Ascending aorta (tissue), 2 donors: ENCODE data around the gene LCE4A. TPM values are rescaled to one million over a fixed set of nuclear protein-coding genes. Genes with fewer than 3 reads are reported as not detected.

Experiments used
- DNase-seq, 2 donors: peaks; one replicate each; pipeline ENCODE4 v3.0.0-alpha.2; 2019; ENCODE audit warnings: low spot score in 2 of 2
- H3K27ac ChIP-seq, 2 donors: fragments of 200-600 bp; sonication (generic); one replicate each; pipeline ENCODE4 v1.5.1; 2016 to 2017; ENCODE audit warnings: mild to moderate bottlenecking in 1 of 2
- H3K27me3 ChIP-seq: fragments of 200-600 bp; sonication (generic); one replicate; pipeline ENCODE4 v1.5.1; 2017
- H3K36me3 ChIP-seq, 2 donors: fragments of 200-600 bp; sonication (generic); one replicate each; pipeline ENCODE4 v1.5.1; 2016
- H3K4me1 ChIP-seq, 2 donors: fragments of 200-600 bp; sonication (generic); one replicate each; pipeline ENCODE4 v1.5.1; 2016 to 2017; ENCODE audit warnings: mild to moderate bottlenecking in 1 of 2
- H3K4me3 ChIP-seq, 2 donors: fragments of 200-600 bp; sonication (generic); one replicate each; pipeline ENCODE4 v1.5.1; 2016 to 2017; ENCODE audit warnings: mild to moderate bottlenecking in 1 of 2
- H3K9me3 ChIP-seq, 2 donors: fragments of 200-600 bp; sonication (generic); one replicate each; pipeline ENCODE4 v1.5.1; 2016
- intact Hi-C: fragments of 100-400 bp; cut with DNase I; formaldehyde crosslinking; loops from one replicate; pipeline ENCODE4 v1.15.1; 2023
- total RNA-seq: library from RNA; depleted of rRNA; stranded (reverse); fragments of >200 nt; gene quantifications from one replicate; pipeline ENCODE4 v1.1.0, GENCODE V29; 2016
- TF ChIP-seq, protein P1 (sequence below), 3 experiments: fragments of 200-600 bp in 2 of 3; fragments of 450-650 bp in 1 of 3; sonication (generic) in 2 of 3; IDR thresholded peaks; one replicate each; pipeline ENCODE4 v1.5.1; 2016 to 2019; ENCODE audit warnings: antibody characterized with exemption in 3 of 3, mild to moderate bottlenecking in 1 of 3, moderate library complexity in 1 of 3

Gene LCE4A
- total RNA-seq, 1 donor from 2014 or later: not detected

DNA sequence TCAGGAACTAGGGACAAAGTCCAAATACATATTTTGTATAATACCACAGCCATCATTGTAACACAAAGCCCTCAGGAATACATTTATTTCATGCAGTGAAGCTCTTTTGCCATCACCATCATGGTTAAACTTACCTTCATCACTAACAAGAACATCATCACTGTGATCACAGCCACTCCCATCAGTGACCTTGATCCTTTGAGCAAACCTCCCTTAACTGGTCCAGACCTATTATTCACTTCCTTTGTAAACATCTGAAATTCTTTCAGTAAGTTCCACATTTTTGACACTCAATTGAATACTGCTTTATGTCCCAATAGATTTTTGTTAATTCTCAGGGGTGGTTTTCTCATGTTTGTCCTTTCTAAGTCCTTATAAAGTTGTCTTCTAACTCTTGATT lies 33.7 kb downstream of the LCE4A start:
- TF ChIP-seq, protein P1, sequence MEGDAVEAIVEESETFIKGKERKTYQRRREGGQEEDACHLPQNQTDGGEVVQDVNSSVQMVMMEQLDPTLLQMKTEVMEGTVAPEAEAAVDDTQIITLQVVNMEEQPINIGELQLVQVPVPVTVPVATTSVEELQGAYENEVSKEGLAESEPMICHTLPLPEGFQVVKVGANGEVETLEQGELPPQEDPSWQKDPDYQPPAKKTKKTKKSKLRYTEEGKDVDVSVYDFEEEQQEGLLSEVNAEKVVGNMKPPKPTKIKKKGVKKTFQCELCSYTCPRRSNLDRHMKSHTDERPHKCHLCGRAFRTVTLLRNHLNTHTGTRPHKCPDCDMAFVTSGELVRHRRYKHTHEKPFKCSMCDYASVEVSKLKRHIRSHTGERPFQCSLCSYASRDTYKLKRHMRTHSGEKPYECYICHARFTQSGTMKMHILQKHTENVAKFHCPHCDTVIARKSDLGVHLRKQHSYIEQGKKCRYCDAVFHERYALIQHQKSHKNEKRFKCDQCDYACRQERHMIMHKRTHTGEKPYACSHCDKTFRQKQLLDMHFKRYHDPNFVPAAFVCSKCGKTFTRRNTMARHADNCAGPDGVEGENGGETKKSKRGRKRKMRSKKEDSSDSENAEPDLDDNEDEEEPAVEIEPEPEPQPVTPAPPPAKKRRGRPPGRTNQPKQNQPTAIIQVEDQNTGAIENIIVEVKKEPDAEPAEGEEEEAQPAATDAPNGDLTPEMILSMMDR (IDR thresholded peaks at IDR 0.05): no peak
- Histone ChIP-seq H3K27me3 (no peaks in the 10 kb centered on the region), H3K36me3 (no peaks in the 10 kb centered on the region), H3K4me1 (no peaks in the 10 kb centered on the region), H3K4me3 (no peak overlapping the region), H3K9me3 (no peaks in the 10 kb centered on the region), H3K27ac (no peak overlapping the region)
- intact Hi-C loops: no loop called here
- DNase-seq: no peak

DNA sequence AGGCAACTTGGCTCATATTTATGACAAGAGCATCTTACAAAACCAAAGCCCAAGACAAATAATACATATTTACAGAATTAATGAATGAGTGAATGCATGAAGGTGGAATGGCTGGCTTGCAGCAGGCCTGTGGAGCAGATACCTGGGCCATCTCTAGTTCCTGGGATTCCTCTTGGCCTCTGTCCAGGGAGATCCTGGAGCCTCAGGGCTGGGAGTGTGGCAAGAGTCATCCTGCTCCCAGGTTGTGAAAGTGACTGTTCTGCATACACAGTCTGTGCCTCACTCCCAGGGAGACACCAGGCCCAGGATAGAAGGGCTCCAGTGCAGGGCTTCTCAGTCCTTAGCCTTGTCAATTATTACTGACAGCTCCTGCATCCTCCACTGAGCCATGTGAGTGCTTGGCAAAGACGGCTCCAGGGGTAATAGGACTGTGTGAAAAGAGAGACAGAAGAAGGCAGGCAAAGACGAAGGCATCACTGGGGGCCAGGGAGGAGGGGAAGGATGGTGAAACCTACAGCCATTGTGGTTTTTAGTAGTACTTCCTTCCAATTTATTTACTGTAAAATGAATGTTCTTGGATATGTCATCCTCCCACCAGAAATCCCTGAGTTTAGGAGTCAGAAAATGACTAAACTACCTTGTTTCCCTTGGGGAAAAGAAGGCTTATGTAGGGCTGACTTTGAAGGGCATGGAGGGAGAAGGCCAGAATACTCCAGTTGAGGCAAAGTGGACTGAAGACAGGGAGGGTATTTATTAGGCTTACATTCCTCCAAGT lies 35.6 kb downstream of the LCE4A start:
- H3K4me1 ChIP-seq: no peaks in the 10 kb centered on the region
- TF ChIP-seq, protein P1 (IDR thresholded peaks at IDR 0.05): no peak
- intact Hi-C loops: no loop called here
- no peaks in the 10 kb centered on the region for H3K27me3 ChIP-seq
- no peak overlapping the region for H3K27ac ChIP-seq
- H3K36me3 ChIP-seq: no peaks in the 10 kb centered on the region
- no peak overlapping the region for H3K4me3 ChIP-seq
- DNase-seq: no peak
- H3K9me3 ChIP-seq: no peaks in the 10 kb centered on the region

DNA sequence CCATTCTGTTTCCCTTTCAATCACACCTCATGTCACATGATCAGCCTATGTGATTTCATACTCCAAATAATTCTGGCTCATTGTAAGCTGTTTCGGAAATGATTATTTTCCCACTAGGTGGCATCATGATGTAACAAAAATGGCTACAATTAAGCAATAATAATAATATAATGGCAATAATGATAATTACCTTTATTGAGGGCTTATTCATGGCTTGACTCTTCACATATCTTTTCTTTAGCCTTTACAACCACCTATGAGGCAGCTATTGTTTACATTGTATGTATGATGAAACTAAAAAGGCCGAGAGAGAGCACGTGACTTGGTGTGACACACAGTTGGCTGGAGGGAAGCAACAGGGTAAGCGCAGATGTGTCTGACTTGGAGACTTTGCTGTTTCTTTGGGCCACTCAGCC lies 37.3 kb downstream of the LCE4A start:
- intact Hi-C loops: no loop called here

DNA sequence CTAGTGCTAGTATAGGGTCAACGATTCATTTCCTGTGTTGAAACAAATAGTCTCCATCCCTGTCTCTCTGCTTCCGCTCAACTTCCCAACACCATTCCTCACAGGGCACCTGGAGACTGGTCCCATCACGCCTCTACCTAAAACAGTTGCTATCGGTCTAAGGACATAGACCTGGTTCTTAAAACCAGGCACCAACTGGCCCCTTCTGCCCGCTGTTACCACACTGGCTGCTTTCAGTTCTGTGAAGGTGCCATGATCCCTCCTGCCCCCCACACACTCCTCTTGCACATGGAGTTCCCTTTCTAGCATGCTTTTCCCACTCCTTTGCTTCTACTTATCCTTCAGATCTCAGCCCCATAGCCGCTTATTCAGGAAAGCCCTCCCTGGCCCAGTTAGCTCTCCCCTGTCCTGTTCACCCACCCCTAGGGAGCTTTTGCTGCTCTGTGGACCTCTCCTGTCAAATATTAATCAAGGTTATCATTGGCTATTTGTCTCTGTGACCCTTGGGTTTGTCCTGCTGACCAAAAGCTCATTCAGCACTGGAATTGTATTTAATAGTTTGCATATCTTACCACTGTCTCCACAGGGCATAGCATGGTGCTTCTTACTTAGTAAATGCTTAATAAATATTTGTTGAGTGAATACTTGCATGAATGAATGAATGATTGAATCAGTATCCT lies 37.9 kb downstream of the LCE4A start:
- H3K27ac ChIP-seq: no peak overlapping the region
- H3K4me1 ChIP-seq: no peaks in the 10 kb centered on the region
- intact Hi-C loops: no loop called here
- H3K9me3 ChIP-seq: no peaks in the 10 kb centered on the region
- no peak overlapping the region for H3K4me3 ChIP-seq
- no peak for DNase-seq
- TF ChIP-seq, protein P1 (IDR thresholded peaks at IDR 0.05): no peak
- H3K27me3 ChIP-seq: no peaks in the 10 kb centered on the region
- H3K36me3 ChIP-seq: no peaks in the 10 kb centered on the region

More for the DNA sequence above, 37.3 kb downstream of the LCE4A start:
- DNase-seq: no peak
- H3K9me3 ChIP-seq: no peaks in the 10 kb centered on the region
- TF ChIP-seq, protein P1 (IDR thresholded peaks at IDR 0.05): no peak
- no peak overlapping the region for H3K27ac ChIP-seq
- no peaks in the 10 kb centered on the region for H3K36me3 ChIP-seq
- H3K27me3 ChIP-seq: no peaks in the 10 kb centered on the region
- no peaks in the 10 kb centered on the region for H3K4me1 ChIP-seq
- H3K4me3 ChIP-seq: no peak overlapping the region

DNA sequence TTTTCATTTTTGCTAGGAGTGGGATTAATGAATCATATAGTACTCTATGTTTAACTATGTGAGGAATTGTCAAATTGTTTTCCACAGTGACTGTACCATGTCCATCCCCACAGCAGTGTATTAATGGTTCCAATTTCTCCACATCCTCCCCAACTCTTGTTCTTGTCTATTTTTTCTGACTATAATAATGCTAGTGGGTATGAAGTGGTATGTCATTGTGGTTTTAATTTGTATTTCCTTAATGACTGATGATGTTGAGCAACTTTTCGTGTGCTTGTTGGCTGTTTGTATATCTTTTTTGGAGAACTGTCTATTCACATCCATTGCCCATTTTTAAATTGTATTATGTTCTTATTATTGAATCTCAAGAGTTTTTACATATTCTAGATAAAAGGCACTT lies 39.9 kb downstream of the LCE4A start:
- no peak overlapping the region for H3K4me3 ChIP-seq
- TF ChIP-seq, protein P1 (IDR thresholded peaks at IDR 0.05): no peak
- H3K36me3 ChIP-seq: no peaks in the 10 kb centered on the region
- no peaks in the 10 kb centered on the region for H3K27me3 ChIP-seq
- no peak for DNase-seq
- intact Hi-C loops: no loop called here
- H3K4me1 ChIP-seq: no peaks in the 10 kb centered on the region
- H3K9me3 ChIP-seq: no peaks in the 10 kb centered on the region
- no peak overlapping the region for H3K27ac ChIP-seq
